NCI-H2196 treated with DMSO at 0.1 percent for 48 hours (cell line): Measurements from ENCODE around the gene RRP12.
"Not testable (repeated sequence)": the region's sequence is repeated elsewhere in the genome, so short reads cannot be mapped to it uniquely, and the experiment has no call there.

Experiments
- DNase-seq: peaks from one replicate; lab custom pipeline; 2025; ENCODE audit not compliant: unreplicated experiment; lab: John Stamatoyannopoulos, UW

The RRP12 gene, protein sequence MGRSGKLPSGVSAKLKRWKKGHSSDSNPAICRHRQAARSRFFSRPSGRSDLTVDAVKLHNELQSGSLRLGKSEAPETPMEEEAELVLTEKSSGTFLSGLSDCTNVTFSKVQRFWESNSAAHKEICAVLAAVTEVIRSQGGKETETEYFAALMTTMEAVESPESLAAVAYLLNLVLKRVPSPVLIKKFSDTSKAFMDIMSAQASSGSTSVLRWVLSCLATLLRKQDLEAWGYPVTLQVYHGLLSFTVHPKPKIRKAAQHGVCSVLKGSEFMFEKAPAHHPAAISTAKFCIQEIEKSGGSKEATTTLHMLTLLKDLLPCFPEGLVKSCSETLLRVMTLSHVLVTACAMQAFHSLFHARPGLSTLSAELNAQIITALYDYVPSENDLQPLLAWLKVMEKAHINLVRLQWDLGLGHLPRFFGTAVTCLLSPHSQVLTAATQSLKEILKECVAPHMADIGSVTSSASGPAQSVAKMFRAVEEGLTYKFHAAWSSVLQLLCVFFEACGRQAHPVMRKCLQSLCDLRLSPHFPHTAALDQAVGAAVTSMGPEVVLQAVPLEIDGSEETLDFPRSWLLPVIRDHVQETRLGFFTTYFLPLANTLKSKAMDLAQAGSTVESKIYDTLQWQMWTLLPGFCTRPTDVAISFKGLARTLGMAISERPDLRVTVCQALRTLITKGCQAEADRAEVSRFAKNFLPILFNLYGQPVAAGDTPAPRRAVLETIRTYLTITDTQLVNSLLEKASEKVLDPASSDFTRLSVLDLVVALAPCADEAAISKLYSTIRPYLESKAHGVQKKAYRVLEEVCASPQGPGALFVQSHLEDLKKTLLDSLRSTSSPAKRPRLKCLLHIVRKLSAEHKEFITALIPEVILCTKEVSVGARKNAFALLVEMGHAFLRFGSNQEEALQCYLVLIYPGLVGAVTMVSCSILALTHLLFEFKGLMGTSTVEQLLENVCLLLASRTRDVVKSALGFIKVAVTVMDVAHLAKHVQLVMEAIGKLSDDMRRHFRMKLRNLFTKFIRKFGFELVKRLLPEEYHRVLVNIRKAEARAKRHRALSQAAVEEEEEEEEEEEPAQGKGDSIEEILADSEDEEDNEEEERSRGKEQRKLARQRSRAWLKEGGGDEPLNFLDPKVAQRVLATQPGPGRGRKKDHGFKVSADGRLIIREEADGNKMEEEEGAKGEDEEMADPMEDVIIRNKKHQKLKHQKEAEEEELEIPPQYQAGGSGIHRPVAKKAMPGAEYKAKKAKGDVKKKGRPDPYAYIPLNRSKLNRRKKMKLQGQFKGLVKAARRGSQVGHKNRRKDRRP (N-terminal part only)

DNA sequence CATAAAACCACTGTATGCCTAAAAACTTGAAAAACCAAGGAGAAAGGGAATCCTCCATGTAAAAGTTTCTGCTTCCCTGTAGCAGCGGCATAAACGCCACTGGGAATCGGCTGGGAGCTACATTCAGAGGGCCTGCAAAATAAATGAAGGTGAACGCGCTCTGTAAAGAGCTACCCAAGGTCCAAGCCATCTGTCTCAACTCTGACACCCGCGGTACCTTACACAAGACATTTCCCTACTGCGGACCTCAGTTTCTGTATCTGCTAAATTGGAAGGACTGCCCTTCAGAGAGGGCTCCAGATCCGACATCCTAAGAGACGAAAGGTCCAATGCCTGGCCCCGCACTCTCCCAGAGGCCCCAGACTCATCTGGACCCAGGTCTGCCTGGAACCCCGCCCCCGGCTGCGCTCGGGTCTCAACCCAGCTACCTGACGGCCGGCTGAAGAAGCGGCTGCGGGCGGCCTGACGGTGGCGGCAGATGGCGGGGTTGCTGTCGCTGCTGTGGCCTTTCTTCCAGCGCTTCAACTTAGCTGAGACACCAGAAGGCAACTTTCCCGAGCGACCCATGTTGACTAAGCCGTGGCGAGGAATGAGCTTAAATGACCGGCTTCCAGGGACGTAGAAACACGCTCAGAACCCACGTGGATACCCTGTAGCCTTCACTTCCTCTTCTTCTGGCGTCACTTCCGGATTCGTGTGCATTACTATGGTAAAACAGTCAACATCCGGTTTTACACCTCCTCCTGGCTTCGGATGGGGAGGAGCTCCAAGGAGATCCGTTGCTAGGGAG is at the start of gene RRP12:
RRP12 (minus strand) TSS at position 676 of the 790 bp plus-strand sequence; CDS start at position 567, 109 bp downstream.
- DNase-seq: peak; percentile 78

DNA sequence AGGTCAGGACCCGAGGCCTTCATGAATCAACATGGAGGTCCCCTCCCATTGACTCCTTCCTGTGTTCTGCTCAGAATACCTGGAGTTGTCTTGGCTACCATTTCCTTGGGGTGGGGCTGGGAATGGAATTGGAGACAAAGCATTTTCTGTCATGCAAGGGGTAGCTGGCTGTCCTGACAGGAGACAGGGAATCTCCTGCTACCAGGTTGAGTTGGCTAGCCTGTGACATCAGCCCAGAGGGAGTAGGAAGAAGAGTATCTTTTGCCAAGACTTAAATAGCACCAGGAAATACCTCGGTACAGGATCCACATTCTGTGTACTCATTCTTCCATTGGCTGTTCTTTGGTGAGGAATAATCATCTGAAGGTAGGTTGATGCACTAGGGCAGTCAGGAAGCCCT is 49.7 kb upstream of the RRP12 start:
- no peak for DNase-seq

DNA sequence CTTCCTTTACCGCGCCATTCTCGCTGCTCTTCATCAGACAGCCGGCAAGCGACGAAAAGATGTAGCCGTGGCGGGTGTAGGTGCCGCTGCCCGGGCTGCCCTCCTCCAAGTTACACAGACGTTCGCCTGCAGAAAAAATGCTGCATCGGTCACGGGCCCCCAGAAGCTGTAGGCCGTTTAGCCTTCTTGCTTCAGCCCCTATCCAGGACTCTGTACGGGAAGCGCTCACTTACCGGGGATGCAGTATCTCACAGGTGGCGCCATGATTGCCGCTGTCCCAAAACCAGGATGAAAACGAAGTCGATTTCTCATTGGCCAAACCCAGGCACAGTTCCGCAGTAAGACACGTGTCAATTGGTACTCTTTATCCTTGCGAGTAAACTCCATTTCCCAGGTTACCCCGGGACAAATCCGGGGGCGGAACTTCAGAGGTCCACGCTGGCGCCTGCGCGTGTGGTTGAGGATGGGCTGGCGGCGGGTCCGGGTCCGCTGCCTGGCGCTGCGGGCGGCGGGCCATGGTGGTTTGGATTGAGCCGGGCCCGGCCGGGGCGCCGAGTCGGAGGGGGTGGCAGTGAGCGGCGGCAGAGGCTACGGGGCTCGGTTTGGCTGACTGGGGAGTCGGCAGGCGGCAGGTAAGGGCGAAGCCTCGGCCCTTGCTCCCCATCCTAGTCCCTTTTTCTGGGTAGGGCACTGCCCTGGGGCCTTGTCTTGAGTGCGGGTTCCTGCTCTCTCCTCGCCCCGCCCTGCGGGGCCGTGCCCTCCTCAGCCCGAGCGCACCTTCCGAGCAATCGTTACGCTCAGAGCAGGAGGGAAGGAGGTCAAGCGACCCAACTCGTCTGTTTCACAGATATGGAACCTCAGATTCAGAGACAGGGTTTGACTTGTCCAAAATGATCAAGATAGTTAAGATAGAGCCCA is 44.8 kb upstream of the RRP12 start, which contains the start of the genes EXOSC1 and ZDHHC16:
EXOSC1 (minus strand) TSS at position 285 of the 918 bp plus-strand sequence; CDS start at position 264, 21 bp downstream.
ZDHHC16 (plus strand) TSS at position 454 of the 918 bp plus-strand sequence. CDS start 5,501 bp downstream, outside the sequence.
- DNase-seq: peak; percentile 69

DNA sequence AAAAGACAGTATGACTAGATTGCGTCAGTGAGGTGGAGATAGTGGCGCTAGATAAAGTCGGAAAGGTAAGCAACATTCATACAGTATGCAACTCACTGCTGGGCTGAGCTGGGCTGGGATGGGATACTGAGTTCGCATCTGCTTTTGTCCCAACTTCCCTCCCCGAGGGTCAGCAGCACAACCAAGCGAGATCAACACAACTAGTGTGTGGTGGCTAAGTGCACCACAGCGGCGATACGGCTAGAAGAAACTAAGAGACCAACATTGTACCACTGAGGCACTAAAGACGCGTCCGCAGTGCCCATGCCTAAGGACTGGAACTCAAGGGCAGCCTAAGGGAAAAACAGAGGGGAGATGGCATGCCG is 44.2 kb upstream of the RRP12 start:
- no peak for DNase-seq

DNA sequence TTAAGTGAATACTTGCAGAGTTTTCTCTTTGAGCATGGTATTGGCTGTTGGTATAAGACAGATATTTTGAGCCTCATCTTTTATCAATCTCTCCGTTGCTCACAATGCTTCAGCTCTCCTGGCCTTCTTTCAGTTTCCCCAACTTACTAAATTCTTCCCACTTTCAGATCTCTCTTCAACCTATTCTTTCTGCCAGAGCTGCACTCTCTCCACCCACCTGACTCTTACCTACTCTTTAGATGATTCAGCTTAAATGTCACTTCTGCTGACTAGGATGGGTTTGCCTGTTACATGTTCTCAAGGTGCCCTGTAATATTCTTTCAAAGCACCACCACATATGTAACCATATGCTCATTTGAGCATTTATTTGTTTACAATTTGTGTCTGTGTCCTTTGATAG is 43.1 kb upstream of the RRP12 start:
- no peak for DNase-seq

DNA sequence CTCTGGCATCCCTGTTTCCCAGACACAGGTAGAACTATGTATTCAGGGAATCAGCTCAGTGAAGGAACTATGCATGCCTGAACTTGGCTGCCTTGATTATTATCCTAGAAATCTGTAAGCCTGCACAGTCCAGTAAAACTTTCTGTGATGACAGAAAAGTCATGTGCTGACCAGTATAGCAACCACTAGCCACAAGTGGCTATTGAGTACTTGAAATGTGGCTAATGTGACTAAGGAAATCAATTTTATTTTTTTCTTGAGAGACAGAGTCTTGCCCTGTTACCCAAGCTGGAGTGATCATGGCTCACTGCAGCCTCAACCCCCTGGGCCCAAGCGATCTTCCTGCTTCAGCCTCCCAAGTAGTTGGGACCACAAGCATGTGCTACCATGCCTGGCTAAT is 41.1 kb upstream of the RRP12 start:
- DNase-seq: no peak

DNA sequence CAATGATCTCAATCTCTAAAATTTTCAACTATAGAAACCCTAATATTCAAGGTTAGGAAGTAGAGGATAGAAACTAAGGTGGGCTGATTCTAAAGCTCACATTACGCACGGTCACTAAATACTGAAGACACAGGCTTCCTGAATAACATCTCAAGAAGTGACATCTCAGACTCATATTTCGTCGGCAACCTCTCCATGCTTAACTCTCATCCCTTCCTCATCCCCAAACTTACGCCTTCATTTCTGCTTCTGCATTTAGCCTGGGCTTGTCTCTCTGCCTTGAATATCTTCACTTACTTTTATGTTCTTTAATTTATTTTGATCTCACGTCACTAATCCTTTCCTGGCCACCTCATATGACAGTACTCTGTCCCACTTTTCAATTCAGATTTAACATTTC is 34.1 kb upstream of the RRP12 start:
- no peak for DNase-seq

DNA sequence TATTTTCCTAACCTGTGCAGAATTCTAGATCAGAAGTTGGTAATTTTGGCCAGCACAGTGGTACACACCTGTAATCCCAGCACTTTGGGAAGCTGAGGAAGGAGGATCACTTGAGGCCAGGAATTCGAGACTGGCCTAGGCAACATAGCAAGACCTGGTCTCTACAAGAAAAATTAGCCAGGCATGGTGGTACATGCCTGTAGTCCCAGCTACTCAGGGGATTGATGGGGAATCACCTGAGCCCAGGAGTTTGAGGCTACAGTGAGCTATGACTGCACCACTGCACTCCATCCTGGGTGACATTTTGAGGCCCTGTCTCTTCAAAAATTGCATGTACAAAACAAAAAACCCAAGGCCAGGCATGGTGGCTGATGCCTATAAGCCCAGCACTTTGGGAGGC is 33.4 kb upstream of the RRP12 start:
- no peak for DNase-seq

DNA sequence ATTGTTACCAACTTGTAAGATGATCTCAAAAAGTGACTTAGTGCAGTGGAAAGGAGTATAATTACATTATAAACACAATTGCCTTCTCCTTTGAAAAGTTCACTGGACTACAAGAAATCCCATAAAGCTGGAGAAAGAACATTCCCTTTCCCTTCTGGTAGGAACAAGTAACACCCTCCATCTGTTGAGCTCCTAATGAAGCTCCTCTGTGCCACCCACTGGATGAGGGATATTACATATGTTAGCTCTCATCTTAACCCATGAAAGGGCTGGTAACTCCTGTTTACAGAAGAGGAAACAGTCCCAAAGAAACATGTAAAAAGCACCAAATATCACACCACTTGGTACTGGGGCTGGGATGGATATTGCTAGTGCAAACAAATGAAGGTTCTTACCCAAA is 32.9 kb upstream of the RRP12 start:
- DNase-seq: no peak

DNA sequence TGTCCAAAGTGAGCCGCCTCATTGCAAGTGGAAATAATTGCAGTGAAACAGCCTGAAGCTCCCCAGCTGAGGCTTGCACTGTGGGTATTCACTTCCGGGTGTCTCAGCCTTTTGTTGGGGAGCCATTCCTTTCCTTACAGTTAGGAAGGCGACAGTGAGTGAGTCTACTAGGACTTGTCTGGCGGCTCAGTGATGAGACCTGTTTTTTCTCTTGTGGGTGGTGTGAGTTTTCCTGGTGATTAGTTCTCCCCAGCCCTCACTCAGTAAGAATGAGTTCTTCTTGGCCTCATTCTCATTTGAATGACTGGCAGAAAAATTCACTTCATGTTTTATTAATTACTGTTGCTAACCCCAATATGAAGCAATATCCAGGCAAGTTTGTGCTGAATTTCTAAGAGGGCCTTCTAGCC is 27.4 kb upstream of the RRP12 start:
- no peak for DNase-seq

DNA sequence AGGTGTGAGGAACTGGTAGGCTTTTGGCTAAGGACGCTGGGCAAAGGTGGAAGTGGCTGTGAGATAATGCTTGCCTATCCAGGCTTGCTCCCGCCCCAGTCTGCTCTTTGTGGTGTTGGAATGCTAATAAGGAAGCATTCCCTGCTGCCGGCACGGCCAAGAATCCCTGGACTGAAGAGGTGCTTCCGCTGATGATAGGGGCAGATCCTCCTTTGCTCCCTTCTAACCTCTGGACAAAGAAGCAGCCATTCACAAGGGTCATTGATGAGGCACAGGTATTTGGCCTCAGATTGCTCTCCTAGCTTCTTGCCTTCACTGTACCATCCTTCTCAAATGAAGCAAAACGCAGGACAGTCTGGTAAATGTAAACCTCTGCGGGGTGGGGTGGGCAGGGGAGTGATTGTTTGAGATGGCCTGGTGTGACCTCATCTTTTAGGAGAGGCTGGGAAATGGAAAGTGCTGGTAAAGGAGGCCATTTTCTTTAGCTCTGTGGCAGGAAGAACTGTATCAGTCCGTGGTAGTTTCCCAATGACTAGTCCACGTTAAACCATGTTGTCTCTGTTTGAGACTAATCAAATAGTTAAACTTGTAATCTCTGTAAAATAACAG is 26.5 kb upstream of the RRP12 start:
- DNase-seq: no peak

DNA sequence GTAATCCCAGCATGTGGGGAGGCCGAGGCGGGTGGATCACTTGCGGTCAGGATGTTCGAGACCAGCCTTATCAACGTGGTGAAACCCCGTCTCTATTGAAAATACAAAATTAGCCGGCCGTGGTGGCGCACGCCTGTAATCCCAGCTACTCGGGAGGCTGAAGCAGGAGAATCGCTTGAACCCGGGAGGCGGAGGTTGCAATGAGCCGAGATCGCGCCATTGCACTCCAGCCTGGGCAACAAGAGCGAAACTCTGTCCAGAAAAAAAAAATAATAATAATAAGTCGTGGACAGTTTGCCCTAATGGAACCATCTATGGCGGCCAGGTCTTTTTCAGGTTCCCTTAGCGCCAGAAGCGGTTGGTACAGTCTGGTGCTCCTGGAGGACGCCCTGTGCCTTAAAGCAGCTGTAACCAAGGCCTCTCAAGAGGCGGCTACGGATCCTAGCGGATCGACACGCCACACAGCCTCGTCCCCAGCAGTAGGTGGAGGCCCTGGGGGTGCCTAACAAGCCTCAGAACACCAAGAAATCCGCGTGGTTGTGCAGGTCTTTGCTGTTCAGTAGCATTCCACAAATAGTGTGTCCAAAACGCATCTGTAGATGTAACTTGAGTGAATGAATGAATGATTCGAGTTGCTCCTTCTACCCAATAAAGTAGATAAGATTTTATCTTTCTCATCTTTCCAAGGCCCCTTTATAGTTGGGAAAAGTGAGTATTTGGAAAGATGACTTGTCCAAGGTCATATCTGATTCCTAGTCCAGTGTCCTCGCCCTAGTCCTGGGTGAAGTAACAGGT is 25.8 kb upstream of the RRP12 start:
- DNase-seq: no peak

DNA sequence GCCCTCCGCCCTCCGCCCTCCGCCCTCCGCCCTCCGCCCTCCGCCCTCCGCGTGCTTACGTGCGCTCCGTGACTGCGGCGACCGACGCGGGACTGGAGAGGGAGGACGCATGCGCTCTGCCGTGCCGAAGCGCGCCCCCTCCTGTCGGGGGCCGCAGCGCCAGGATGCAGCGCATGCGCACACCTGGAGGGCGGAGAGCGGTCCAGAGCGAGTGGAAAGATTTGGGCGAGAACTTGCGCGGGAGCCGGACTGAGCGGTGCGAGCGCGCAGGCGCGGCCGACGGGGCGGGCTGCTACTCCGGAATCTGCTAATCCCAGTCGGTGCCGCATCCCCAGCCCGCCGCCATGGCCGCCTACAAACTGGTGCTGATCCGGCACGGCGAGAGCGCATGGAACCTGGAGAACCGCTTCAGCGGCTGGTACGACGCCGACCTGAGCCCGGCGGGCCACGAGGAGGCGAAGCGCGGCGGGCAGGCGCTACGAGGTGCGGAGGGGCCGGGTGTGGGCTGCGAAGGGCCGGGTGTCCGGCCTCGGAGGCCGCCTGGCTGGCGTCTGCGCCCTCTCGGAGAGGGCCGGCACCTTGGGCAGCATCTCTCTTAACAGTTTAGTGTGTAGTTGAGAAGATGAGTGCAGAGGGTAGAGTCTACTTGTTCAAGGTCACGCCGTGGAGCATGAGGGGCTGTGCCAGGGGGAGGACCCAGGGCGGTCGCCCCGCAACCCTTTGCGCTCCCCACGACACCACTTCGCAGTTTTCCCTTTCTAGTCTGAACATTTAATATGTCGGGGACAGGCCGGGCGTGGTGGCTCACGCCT is 25.0 kb upstream of the RRP12 start, which contains the start of gene PGAM1:
PGAM1 (plus strand) TSS at position 228 of the 812 bp plus-strand sequence; CDS start at position 345, 117 bp downstream.
- DNase-seq: peak; percentile 75

DNA sequence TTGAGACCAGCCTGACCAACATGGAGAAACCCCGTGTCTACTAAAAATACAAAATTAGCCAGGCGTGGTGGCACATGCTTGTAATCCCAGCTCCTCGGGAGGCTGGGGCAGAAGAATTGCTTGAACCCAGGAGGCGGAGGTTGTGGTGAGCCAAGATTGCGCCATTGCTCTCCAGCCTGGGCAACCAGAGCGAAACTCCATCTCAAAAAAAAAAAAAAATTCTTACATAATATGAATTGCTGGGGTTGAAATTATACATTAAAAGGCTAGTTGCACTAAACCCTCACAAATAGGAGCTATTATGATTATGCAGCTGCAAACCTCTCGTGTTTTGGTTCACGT is 22.6 kb upstream of the RRP12 start:
- DNase-seq: not testable (repeated sequence)

DNA sequence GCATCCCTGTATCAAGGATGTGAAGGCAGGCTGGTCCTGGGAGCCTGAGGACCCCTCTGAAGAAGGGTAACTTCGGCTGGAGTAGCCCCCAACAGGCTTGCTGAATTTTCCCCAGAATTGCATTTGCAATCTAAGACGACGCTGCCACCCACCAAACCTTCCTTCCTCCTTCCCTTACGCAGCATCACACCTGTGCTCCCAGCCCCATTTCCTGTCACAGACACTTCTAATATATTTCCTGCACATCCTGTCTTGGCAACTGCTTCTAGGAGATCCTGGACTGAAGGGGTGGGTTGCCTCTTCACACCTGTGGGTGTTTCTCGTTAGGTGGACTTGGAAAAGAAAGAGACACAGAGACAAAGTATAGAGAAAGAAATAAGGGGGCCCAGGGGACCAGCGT is 15.4 kb upstream of the RRP12 start:
- DNase-seq: no peak

DNA sequence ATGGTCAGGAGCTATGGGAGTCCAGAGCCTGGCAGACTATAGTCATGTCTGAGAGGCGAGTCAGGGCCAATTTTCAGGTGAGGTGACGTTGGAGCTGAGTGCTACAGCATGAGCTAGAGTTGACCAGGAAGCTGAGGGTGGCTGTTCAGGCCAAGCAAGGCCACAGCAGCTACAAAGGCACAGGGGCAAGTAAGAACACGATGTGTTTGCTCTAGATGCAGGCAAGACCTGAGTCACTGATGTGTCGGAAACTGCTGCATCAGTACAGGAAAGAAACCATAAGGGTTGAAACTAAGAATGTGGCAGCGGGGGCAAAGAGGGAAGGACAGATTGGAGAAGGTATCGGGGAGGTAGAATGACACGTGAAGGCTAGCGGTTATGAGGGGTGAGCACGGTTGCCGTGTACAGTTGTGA is 11.8 kb upstream of the RRP12 start:
- no peak for DNase-seq

DNA sequence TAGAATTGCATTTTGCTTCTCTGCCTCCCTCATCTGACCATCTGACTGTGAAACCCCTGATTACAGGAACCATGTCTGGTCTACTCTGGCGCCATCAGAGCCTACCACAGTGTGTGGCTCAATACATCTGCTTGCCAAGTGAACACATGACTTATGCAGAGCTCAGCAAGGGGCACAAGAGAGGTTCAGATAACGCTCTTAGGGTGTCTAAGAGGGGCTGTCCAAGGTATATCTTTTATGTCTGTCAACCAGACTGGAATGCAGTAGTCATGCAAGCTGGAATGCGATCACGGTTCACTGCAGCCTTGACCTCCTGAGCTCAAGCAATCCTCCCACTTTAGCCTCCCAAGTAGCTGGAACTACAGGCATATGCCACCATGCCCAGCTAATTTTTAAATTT is 10.3 kb upstream of the RRP12 start:
- DNase-seq: no peak
